ENCODE results near the gene DNAAF8.

Gene DNAAF8

GRCh38 chr16:4747906-4748681, 13.8 kb downstream of the DNAAF8 start:
- no peak for TF ChIP-seq CTCF (IDR thresholded peaks at IDR 0.05; ENCODE audit: insufficient read depth, missing control alignments)
- no peak for DNase-seq (ENCODE audit: insufficient read length, low spot score)
- FAIRE-seq: no peak

GRCh38 chr16:4748682-4749411, 14.5 kb downstream of the DNAAF8 start:
- no peak for TF ChIP-seq CTCF (IDR thresholded peaks at IDR 0.05; ENCODE audit: insufficient read depth, missing control alignments)
- DNase-seq (ENCODE audit: insufficient read length, low spot score) (no peak), FAIRE-seq (no peak)

DNA sequence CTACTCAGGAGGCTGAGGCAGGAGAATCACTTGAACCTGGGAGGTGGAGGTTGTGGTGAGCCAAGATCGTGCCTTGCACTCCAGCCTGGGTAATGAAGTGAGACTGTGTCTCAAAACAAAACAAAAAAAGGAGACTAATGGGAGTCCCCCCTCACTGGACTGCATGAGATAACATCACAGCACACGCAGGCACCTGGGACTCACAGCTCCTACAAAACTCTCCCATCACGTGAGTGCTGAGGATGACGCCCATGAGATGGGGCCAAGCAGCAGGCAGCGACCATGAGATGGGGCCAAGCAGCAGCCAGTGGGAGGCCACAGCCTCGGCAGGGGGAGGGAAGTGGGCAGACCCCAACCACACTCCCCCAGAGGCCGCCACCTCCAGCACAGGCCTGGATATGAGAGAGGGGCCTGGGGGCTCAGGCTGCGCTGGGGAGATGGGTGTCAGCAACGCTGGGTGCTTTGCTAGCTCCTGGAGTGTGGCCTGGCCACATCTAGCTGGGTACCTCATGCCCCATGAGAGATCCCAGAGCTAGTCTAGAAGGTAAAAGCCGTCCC, 15.4 kb downstream of the DNAAF8 start:
- TF ChIP-seq CTCF (IDR thresholded peaks at IDR 0.05; ENCODE audit: insufficient read depth, missing control alignments): no peak
- FAIRE-seq: no peak
- no peak for DNase-seq (ENCODE audit: insufficient read length, low spot score)

DNA sequence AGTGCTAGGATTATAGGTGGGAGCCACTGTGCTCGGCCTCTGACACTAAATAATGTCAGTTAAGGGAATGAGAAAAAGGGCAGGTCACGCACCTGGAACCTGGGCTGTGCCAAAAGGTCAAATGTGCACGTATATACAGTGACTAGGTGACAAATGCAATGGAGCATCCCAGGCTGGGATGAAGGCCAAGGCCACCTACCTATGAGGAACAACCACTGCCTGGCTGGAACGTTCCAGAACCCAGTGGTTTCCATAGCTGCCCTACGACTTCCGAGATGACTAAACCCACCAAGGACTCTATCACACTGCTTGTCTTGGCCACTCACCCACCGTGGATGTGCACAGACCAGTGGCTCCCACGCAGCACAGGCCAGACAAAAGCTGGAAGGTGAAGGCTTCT, 16.6 kb downstream of the DNAAF8 start:
- FAIRE-seq: no peak
- no peak for TF ChIP-seq CTCF (IDR thresholded peaks at IDR 0.05; ENCODE audit: insufficient read depth, missing control alignments)
- no peak for DNase-seq (ENCODE audit: insufficient read length, low spot score)

DNA sequence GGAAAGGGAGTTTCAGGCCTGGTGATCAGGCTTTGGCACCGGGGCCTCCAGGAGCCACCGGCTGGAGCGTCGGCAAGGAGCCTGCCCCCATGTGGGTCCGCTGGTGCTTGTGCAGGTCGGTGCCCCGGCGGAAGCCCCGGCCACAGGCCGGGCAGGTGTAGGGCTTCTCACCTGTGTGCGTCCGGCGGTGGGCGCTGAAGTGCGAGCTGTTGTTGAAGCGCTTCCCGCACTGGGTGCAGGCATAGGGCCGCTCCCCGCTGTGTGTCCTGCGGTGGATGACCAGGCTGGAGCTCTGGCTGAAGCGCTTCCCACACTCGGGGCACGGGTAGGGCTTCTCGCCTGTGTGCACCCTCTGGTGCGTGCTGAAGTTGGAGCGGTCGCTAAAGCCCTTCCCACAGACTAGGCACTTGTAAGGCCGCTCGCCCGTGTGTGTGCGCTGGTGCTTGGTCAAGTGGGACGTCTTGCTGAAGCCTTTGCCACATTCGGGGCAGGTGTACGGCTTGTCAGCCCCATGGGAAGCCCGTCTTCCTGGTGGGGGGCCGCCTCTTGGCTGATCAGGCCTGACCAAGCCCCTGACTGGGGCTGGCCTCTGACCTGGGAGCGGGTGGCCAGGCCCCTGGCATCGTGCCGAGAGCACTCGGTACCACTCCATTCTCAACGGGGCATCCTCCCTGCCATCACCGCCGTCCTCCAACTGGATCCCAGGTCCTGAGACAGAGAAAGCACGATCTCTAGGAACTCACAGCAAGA, 18.2 kb downstream of the DNAAF8 start:
- no peak for TF ChIP-seq CTCF (IDR thresholded peaks at IDR 0.05; ENCODE audit: insufficient read depth, missing control alignments)
- no peak for FAIRE-seq
- DNase-seq (ENCODE audit: insufficient read length, low spot score): no peak

GRCh38 chr16:4753227-4753626, 18.9 kb downstream of the DNAAF8 start:
- DNase-seq (ENCODE audit: insufficient read length, low spot score) (no peak), FAIRE-seq (no peak)
- no peak for TF ChIP-seq CTCF (IDR thresholded peaks at IDR 0.05; ENCODE audit: insufficient read depth, missing control alignments)
